AG09309 (cell line): ENCODE measurements around the gene NXPH2.

Experiments used
- DNase-seq: peaks from one replicate; pipeline ENCODE4 v3.0.0-alpha.2; 2010; ENCODE audit warnings: low read depth
- H3K4me3 ChIP-seq: 2 replicates; pipeline ENCODE4 v1.5.1; 2011; ENCODE audit warnings: mild to moderate bottlenecking, low read depth, low read length, moderate library complexity; ENCODE audit not compliant: control insufficient read depth
- CTCF ChIP-seq: IDR thresholded peaks from 2 replicates; pipeline ENCODE4 v1.5.1; 2011; ENCODE audit warnings: mild to moderate bottlenecking, low read depth, low read length, inconsistent platforms; ENCODE audit not compliant: insufficient read depth, control insufficient read depth; ENCODE audit errors: missing control alignments

NXPH2 gene

DNA sequence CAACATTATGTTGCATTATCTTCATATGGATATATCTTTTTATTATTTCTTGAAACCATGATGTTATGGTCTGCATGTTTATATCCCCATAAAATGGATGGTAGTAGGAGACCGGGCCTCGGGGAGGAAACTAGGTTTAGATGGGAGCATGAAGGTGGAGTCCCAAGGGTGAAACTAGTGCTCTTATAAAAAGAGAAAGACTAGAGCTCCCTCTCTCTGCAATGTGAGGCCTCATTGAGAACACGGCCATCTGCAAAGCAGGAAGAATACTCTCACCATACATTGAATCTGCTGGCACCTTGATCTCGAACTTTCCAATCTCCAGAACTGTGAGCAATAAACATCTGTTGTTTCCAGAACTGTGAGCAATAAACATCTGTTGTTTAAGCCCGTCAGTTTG, 64.0 kb downstream of the NXPH2 start:
- no peak for DNase-seq
- H3K4me3 ChIP-seq, result no peak overlapping the region
- no peak for TF ChIP-seq CTCF

GRCh38 chr2:138713504-138713903, 66.7 kb downstream of the NXPH2 start:
- no peak for DNase-seq
- no peak overlapping the region for H3K4me3 ChIP-seq
- no peak for TF ChIP-seq CTCF

DNA sequence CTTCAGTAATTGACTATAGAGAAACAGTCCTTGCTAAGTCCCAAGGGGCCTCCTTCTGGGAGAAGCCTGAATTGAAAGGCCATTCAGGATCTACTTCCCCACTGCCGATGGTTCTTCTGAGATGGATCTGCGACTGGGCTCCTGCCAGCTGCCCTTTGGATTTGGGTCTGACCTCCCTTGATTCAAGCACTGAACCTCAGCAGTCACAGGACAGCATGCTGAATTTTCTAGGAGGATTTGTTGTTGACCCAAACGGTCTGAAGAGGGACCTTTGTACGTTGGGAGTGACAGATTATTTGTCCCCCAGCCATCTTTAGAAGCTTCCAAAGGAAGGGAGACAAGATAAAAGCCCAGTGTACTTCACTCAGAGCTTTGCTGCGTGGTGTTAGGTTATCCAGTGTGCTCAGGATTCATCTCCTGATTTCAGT, 67.1 kb downstream of the NXPH2 start:
- no peak overlapping the region for H3K4me3 ChIP-seq
- no peak for TF ChIP-seq CTCF
- DNase-seq, result no peak

DNA sequence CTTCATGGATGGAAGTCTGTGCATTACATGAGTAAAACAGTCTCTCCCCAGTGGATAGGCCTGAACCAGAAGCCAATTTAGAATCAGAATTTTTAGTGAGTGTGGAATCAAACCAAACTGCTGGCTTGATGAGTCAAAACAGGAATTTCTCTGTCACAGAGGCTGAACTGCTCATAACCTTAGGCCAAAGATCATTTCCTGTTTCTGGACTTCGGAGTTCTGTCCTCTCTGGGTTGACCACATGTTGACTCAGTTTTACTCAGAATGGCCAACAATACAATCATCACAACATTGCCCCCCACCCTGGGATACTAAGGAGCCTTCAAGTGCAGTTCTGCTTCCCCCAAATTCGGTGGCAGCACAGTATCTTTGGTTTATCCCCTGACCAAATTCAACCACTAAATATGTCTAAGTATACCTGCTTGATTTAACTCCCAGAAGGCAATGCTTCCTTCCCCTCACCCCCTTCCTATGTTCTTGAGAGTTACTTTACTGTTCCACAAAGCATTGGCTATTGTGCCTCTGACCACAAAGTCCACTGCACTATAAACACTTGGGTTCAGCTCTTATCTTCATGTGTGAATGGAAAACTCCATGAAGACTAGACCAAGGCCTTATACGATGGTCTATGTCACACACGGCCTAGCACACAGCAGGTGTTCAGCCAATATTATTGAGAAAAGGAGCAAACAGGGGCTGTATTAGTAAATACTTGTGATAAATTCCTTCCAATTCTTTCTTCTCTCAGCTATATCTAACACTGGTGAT, 67.8 kb downstream of the NXPH2 start:
- no peak for TF ChIP-seq CTCF
- H3K4me3 ChIP-seq, result no peak overlapping the region
- DNase-seq, result no peak

- no peak overlapping the region for H3K4me3 ChIP-seq
- TF ChIP-seq CTCF, result no peak
- no peak for DNase-seq
These were observed 68.4 kb downstream of the NXPH2 start for GRCh38 chr2:138711812-138712211.

DNA sequence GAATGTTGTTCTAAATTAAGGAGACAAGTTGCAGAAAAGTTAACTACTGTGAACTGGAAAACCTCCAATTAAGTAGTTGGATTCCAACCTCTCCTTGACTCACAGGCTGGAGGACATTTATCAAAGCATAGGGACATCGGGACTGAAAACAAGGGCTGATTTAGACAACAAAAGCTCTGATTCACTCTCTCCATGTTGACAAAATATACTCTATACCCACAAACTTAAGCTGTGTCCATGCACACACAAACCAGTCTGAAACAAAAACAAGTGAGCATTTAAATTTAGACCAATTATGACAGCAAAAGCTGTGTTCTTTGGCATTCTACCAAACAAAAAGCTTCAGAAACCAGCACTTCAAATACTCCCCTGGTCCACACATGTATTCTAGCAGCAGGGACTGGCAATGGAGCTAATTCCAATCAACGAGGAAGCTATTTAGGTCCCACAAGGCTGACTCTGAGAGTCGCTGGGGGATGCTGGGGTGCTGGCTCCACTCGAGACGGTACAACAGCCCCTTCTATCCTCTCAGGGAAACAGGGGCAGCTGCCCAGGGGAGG, 71.4 kb downstream of the NXPH2 start:
- no peak overlapping the region for H3K4me3 ChIP-seq
- TF ChIP-seq CTCF, result no peak
- DNase-seq, result no peak
